GM15510 (cell line): Measurements from ENCODE around the gene CENPE.

Source experiments
- POLR2A ChIP-seq: IDR thresholded peaks from 3 replicates; pipeline ENCODE4 v1.6.1; 2011; ENCODE audit warnings: borderline replicate concordance; ENCODE audit not compliant: insufficient read length; ENCODE audit errors: extremely low read depth

CENPE gene

DNA sequence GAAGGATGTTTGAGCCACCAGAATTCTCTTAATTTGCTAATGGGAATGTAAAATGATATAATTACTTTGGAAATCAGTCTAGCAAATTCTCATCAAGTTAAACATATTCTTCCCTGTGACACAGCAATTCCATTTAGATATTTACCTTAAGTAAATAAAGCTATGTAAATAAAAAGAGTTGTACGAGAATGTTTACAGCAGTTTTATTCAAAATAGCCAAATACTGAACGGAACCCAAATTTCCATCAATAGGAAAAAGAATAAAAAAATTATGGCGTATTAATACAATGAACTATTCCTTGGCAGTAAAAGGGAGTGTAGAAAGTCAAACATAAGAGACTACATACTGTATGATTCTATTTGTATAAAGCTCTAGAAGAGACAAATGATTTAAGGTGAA lies 45.8 kb downstream of the CENPE start:
- no peak for TF ChIP-seq POLR2A

DNA sequence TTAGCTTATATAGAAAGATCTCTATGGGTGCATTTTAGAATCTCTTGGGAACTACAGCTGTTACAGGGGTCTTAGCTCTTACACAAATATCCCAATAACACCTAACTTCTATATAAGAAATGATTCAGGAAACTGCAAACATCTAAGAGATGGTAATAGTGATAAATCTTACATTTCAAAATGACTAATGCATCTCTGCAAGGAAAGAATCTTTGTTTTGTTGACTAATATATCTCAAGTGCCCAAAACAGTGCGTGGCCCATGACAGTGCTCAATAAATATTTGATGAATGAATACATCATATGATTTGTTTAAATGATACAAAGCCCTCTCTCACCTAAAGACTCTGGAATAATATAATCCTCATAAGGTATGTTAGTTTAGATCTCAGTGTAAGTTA lies 47.5 kb downstream of the CENPE start:
- TF ChIP-seq POLR2A = no peak

DNA sequence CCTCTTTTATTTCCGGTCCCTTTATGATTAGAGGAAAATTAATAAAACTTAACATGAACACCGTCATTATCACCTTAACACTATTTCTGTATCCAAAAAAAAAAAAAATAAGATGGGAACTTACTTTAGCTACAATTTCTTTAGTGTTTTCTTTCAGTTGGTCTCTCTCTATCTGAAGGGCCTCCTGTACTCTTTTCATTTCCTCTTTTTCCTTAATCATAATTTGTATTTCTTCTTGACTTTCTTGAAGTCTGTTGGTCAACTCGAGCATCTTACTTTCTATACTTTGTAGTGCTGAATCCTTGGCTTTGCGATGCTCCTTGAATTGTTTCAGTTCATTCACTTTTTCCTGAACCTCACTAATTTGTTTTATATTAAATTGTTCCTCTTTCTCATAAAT lies 53.2 kb downstream of the CENPE start:
- TF ChIP-seq POLR2A = no peak

DNA sequence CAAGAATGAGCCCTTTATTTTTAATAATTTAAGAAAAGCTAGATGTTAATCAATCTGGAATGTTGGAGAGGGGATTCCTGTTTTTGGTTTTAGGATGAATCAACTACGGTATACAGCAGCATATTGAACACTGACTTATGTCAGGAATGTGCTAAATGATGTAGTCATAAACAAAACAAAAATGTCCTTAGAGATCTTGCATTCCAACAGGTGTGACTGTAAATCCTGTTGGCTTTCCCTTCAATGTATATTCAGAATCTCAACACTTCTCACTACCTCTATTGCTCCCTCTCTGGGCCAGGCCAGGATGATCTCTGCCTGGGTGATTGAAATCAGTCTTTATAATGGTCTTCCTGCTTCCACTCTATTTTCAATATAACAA lies 60.7 kb downstream of the CENPE start:
- TF ChIP-seq POLR2A = no peak

DNA sequence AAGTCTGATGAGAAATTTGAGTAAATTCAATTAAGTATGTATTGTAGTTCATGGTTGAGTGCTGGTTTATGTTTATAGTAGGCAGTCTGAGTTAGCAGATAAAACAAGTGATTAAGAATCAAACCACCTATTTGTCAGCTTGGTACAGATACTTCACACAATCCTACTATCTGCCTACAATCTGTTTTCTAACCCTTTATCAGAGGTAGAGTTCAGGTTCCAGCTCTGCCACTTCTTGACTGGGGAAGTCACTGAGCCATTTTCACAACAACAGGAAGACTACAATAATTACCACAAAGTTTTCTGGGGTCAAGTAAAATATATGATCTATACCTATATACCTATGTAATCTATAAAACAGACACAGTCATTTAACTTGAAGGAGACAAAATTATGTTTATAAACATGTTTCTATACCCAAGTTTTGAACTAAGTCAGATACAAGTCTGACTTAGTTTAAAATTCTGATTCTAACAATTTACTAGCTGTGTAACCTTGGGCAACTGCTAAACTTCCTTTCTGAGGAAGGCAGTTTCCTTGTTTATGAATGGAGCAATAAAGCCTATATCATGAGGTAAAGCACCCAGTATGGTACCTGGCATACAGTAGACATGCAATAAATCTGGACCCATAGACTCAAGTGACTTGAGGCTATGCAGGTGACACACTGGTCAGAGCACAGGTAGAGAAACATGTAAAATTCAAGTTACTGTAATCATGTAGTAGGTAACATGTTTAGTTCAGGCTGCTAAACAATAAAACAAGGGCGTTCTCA lies 61.3 kb downstream of the CENPE start:
- no peak for TF ChIP-seq POLR2A

DNA sequence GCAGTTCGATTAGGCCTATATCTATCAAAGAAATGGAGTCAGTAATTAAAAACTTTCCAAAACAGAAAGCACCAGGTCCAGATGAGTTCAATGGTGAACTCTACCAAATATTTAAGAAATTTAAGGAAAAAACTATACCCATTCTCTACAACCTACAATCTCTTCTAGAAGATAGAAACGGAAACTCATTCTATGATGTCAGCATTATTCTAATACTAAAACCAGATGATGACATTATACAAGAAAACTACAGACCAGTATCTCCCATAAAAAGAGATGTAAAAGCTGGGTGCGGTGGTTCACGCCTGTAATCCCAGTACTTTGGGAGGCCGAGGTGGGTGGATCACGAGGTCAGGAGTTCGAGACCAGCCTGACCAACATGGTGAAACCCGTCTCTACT lies 69.0 kb downstream of the CENPE start:
- TF ChIP-seq POLR2A = no peak

DNA sequence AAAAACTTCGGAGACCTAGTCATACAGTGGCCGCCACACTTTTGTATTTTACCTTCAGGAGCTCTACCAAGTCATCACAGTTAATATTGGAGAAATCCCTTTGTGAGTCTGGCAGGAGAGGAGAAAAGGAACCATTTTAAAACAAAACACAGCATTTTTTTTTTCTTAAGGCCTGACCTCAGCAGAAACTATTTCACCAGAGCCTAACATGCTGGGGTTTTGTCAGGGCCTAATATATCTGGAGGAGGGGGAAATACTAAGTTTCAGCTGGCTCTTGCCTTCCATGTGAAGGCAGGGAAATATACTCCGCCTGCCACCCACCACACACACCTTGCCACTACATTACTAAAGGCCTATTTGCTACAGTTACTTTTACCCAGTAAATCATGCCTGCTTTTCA lies 72.0 kb downstream of the CENPE start:
- no peak for TF ChIP-seq POLR2A

DNA sequence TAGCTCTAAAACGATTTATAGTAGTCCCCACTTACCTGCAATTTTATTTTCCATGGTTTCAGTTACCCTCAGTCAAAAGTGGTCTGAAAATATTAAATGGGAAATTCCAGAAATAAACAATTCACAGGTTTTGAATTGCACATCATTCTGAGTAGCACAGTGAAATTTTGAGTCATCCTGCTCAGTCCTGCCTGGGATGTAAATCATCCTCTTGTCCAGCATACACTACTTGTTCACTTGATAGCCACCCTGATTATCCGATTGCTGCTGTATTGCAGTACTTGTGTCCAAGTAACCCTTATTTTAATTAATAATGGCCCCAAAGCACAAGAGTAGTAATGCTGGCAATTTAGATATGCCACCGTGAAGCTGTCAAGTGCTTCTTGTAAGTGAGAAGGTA lies 75.0 kb downstream of the CENPE start:
- no peak for TF ChIP-seq POLR2A

DNA sequence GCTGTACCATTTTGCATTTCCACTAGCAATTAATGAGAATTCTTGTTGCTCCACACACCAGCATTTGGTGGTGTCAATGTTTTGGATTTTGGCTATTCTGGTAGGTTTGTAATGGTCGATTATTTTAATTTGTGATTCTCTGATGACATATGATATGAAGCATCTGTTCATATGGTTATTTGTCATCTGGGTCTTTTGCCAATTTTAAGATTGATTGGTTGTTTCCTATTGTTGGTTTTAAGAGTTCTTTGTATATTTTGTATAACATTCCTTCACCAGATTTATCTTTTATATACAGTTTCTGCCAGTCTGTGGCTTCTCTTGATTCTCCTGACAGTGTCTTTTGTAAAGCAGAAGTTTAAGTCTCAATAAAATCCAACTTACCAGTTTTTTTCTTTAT lies 80.0 kb downstream of the CENPE start:
- no peak for TF ChIP-seq POLR2A

DNA sequence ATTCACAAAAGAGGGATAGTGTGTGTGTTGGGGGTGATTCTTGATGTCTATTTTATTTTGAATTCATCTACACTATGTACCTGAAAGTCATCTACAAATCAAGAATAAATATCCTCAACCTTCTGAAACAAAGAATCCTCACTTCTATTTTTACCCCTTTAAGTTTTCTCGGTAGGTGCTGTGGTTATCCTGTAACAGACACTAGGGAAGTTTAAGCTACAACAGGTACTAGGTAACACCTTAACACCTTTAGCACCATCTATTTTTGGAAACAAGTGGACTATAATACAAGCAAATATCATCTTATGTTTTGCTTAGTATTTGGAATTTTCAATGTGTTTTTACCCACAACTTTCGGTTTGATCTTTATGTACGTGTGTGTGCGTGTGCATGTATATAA lies 86.5 kb downstream of the CENPE start:
- TF ChIP-seq POLR2A = no peak

DNA sequence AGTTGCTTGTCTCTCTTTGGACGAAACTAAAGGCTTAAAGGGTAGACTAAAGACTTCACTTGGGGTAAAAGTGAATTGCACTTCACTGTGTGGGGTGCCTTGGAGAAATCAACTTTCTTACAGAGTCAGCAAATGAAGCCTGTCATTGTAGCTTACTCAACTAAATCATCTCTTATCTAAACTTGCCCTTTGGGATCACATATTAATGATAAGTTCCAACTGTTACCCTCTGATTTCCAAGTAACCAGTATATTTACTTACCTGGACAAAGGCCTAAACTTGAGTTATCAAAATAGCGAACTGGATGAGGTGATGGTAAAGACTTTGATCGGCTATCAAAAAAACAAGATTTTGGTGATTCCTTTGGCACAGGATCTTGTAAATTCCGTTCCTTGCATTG lies 89.6 kb downstream of the CENPE start:
- TF ChIP-seq POLR2A = no peak

DNA sequence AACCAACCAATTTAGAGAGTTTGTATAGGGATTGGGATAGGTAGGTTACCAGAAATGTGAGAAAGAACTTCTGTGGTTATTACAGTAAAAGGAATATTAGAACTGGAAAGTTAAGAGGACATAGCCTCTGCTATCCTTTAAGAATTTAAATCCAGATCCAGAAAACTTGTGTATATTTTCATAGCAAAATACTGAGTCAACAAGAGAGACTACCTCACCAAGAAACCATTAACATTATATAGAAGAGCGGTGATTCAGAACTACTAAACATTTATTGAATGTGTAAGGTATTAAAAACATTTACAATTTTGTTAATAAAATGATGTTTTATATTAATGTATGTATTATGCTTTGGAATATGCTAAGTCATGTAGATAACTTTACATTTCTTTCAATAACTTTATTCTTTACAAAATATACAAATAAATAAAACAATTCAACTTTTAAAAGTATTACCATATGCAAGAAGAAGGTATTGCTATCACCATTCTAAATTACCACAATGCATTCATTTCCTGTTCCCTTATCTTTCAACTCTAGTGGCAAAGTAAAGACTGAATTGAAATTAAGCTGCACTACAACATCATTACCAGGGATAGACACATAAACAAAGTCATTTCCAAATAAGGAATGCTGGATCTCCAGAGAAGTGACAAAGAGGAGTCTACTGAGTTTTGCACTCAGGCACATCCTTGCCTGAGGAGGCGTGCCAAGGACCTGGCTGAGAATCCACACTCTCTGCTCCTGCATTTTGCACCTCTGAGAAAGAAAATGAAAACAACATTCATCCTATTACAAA lies 92.4 kb downstream of the CENPE start:
- no peak for TF ChIP-seq POLR2A

DNA sequence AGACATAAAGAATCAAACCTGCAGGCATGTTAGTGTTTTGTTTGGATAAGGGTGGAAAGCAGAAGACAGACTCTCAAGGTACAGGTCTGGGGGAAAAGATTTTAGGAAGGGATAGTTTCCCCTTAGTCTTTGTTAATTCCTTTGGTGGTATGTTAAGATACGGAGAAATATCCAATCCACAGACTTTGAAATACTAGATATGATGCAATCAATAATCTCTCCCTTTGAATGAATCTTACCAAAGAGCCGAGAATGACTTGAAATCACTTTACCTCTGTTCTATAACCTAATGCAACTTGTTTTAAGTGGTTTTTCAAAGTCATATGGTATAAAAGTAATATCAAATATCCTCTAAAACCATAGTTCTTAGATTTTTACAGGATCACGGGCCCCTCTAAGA lies 93.3 kb downstream of the CENPE start:
- TF ChIP-seq POLR2A = no peak

DNA sequence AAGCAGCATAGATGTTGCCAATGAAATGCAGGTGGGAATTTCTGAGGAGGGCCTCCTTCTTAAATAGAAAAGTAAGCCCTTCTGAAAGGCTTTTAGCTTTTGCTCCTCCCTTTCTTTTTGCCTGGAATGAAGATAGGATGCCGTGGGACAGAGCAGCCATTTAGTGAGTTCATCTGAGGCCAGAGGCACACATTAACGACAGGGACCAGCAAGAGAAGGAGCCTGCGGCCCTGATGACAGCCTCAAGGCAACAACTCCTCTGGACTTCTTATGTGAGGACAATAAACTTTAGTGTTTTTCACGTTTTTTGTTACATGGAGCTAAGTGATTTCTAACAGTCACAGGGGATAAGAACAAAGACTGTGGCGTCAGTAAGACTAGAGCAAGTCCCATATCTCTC lies 97.5 kb downstream of the CENPE start:
- TF ChIP-seq POLR2A = no peak

DNA sequence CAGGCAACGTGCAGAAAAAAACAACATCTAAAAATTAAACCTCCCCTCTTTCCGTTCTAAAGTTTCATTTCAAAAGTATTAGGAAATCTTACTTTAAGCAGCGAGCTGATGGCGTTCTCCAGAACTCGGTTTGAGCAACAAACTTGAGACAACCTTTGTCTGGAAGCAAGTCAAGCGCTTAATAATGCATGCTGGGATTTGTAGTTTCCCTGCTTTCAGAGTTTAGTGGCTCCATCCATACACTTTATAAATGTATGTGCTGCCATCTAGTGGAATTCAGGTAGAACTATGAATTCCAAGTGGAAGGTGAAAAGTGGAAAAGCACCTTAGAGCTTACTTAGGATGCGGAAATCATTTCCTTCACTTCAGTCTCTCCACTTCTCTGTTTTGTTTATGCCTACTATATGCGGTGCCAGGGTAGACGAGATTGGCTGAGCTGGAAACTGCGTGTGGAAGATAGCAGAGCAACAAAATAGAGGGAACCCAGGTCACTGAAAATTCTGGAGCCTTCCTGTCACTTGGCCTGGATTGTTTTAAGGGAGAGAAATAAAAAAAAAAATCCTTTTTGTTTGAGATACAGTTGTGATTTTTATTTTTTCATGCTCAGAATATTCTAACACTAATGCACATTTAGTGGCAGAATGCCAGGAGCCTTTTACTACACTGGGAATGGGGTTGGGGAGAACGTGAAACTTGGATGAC lies 98.3 kb downstream of the CENPE start, which contains the start of gene BDH2:
TSS of gene BDH2 (minus strand) at position 144 of the 702 bp plus-strand sequence. CDS start 3,580 bp downstream, outside the sequence.
- no peak for TF ChIP-seq POLR2A
